ENCODE results near the gene TGM1.
A peak's percentile ranks its signal among the peaks of the same experiment; 100 is the strongest.

TGM1 gene

GRCh38 chr14:24232121-24232644, 30.8 kb downstream of the TGM1 start, which contains the start of gene NEDD8 (continued):
- TF ChIP-seq PRDM10 (tag by site-specific recombination; IDR thresholded peaks at IDR 0.05) (0 out of 2 replicates have a peak, but pooled peaks have one; percentile 8), ZNF18 (tag by site-specific recombination; IDR thresholded peaks at IDR 0.05) (no peak), GLI4 (tag by site-specific recombination; IDR thresholded peaks at IDR 0.05) (no peak), ZNF214 (tag by site-specific recombination; IDR thresholded peaks at IDR 0.05; ENCODE audit: borderline replicate concordance) (no peak), ZNF707 (tag by site-specific recombination; IDR thresholded peaks at IDR 0.05) (no peak), TCF7L2 (IDR thresholded peaks at IDR 0.05; ENCODE audit: borderline replicate concordance, low read depth, low read length) (no peak), ZNF514 (tag by site-specific recombination; IDR thresholded peaks at IDR 0.05) (no peak), SP2 (tag by site-specific recombination; IDR thresholded peaks at IDR 0.05) (peak; percentile 62), ZNF624 (tag by site-specific recombination; IDR thresholded peaks at IDR 0.05) (no peak), PRDM4 (tag by site-specific recombination; IDR thresholded peaks at IDR 0.05) (no peak), ZXDB (tag by site-specific recombination; IDR thresholded peaks at IDR 0.05) (peak; percentile 94), ZNF274 (IDR thresholded peaks at IDR 0.05; ENCODE audit: low read length) (no peak), ZNF274 (tag by site-specific recombination; IDR thresholded peaks at IDR 0.05; ENCODE audit: borderline replicate concordance) (no peak), ZBTB17 (tag by site-specific recombination; IDR thresholded peaks at IDR 0.05) (peak; percentile 93), ZNF530 (tag by site-specific recombination; IDR thresholded peaks at IDR 0.05; ENCODE audit: low read depth) (no peak), IKZF3 (tag by site-specific recombination; IDR thresholded peaks at IDR 0.05) (0 out of 2 replicates have a peak, but pooled peaks have one; percentile 31), ZNF776 (tag by site-specific recombination; IDR thresholded peaks at IDR 0.05; ENCODE audit: borderline replicate concordance) (no peak), ZNF280D (tag by site-specific recombination; IDR thresholded peaks at IDR 0.05) (no peak), ZNF423 (tag by site-specific recombination; IDR thresholded peaks at IDR 0.05) (no peak), SP7 (tag by site-specific recombination; IDR thresholded peaks at IDR 0.05) (peak; percentile 50), YY1 (tag by site-specific recombination; IDR thresholded peaks at IDR 0.05) (no peak), ZNF600 (tag by site-specific recombination; IDR thresholded peaks at IDR 0.05) (no peak), ZNF488 (tag by site-specific recombination; IDR thresholded peaks at IDR 0.05) (no peak), AEBP2 (tag by site-specific recombination; IDR thresholded peaks at IDR 0.05; ENCODE audit: borderline replicate concordance) (no peak), ZSCAN16 (tag by site-specific recombination; IDR thresholded peaks at IDR 0.05) (no peak), PBX3 (CRISPR knock-in tag; IDR thresholded peaks at IDR 0.05) (no peak)

Measured in HEK293 (cell line).